GM12878 (cell line): ENCODE data around the gene CFAP90. TPM values are rescaled to one million over a fixed set of nuclear protein-coding genes. Genes with fewer than 3 reads are reported as not detected.

ENCODE experiments used
- ATAC-seq: fragments of 200-7000 bp; cut with Tn5 transposase; 3 replicates; pipeline ENCODE4 v1.9.1; 2020; ENCODE audit warnings: mild to moderate bottlenecking, moderate library complexity
- BruUV-seq: library from RNA; stranded (reverse); fragments of 400-500 nt; replicated peaks from 2 replicates; lab custom pipeline; 2021; lab: Mats Ljungman, UMichigan
- CTCF ChIA-PET: fragments of 300-600 bp; sonication (Branson Sonifier 250); formaldehyde crosslinking; extraction: SDS; loops from one replicate; lab custom pipeline; 2021; ENCODE audit warnings: inconsistent platforms; lab: Yijun Ruan, JAX
- POLR2A ChIA-PET: fragments of 350-600 bp; formaldehyde crosslinking; extraction: SDS; loops from one replicate; lab custom pipeline; 2021; ENCODE audit warnings: inconsistent platforms; lab: Charles Lee
- RAD21 ChIA-PET: fragments of 300-600 bp; sonication (Branson Sonifier 250); formaldehyde crosslinking; loops from one replicate; lab custom pipeline; 2023; ENCODE audit warnings: antibody characterized with exemption; ENCODE audit not compliant: unreplicated experiment; lab: Charles Lee
- SMC1A ChIA-PET: fragments of 300-600 bp; sonication (Branson Sonifier 250); formaldehyde crosslinking; loops from one replicate; lab custom pipeline; 2023; ENCODE audit not compliant: unreplicated experiment, uncharacterized antibody; lab: Charles Lee
- DNase-seq: peaks from one replicate; pipeline ENCODE4 v3.0.0-alpha.2; 2011; ENCODE audit warnings: low read depth, low spot score
- FAIRE-seq: peaks from 3 replicates; lab custom pipeline; 2011; peaks lifted over from hg19 to GRCh38; lab: Jason Lieb, UNC
- H2AFZ ChIP-seq: 2 replicates; pipeline ENCODE4 v1.6.0; 2011; ENCODE audit warnings: low read depth, low read length, control low read depth; ENCODE audit not compliant: control insufficient read depth
- H3K27ac ChIP-seq: 2 replicates; pipeline ENCODE4 v1.5.1; 2011; ENCODE audit warnings: control low read depth; ENCODE audit not compliant: control insufficient read depth, insufficient read depth
- H3K27me3 ChIP-seq, 2 experiments: replicated peaks in 1 of 2; 2 replicates each; pipeline versions ENCODE4 v1.6.0 to v1.6.1; 2011; ENCODE audit warnings: low read length in 1 of 2; ENCODE audit not compliant: control insufficient read depth in 2 of 2, insufficient read depth in 2 of 2
- H3K36me3 ChIP-seq, 2 experiments: 2 replicates each; pipeline ENCODE4 v1.5.1; 2011; ENCODE audit warnings: low read length in 1 of 2; ENCODE audit not compliant: control insufficient read depth in 2 of 2, insufficient read depth in 2 of 2
- H3K4me1 ChIP-seq: 2 replicates; pipeline ENCODE4 v1.6.1; 2011; ENCODE audit warnings: mild to moderate bottlenecking, low read length, moderate library complexity, mixed read lengths; ENCODE audit not compliant: control insufficient read depth, insufficient read depth
- H3K4me2 ChIP-seq: 2 replicates; pipeline ENCODE4 v1.6.0; 2011; ENCODE audit warnings: control low read depth; ENCODE audit not compliant: control insufficient read depth, insufficient read depth
- H3K4me3 ChIP-seq: fragments of 200-600 bp; sonication (generic); 2 replicates; pipeline ENCODE4 v1.5.1; 2016
- H3K79me2 ChIP-seq: 2 replicates; pipeline ENCODE4 v1.6.0; 2011; ENCODE audit warnings: low read length; ENCODE audit not compliant: control insufficient read depth, insufficient read depth
- H3K9ac ChIP-seq: 2 replicates; pipeline ENCODE4 v1.8.0; 2011; ENCODE audit warnings: low read length, control low read depth, mixed read lengths; ENCODE audit not compliant: control insufficient read depth, insufficient read depth
- H3K9me3 ChIP-seq: replicated peaks from 3 replicates; pipeline ENCODE4 v1.5.1; 2011; ENCODE audit warnings: mild to moderate bottlenecking, low read length; ENCODE audit not compliant: control insufficient read depth, insufficient read depth
- H4K20me1 ChIP-seq: 2 replicates; pipeline ENCODE4 v1.6.0; 2011; ENCODE audit not compliant: control insufficient read depth, insufficient read depth
- BCL11A ChIP-seq: IDR thresholded peaks from 2 replicates; pipeline ENCODE4 v1.6.1; 2011; ENCODE audit warnings: low read depth, low read length
- BMI1 ChIP-seq: fragments of 450-650 bp; IDR thresholded peaks from 2 replicates; pipeline ENCODE4 v1.6.1; 2016; ENCODE audit warnings: mild to moderate bottlenecking, moderate library complexity, borderline replicate concordance
- DPF2 ChIP-seq: fragments of 450-650 bp; IDR thresholded peaks from 2 replicates; pipeline ENCODE4 v1.6.1; 2017; ENCODE audit warnings: mild to moderate bottlenecking
- ESRRA ChIP-seq: IDR thresholded peaks from 2 replicates; pipeline ENCODE4 v1.6.1; 2012; ENCODE audit warnings: mild to moderate bottlenecking, low read length, improper control_type of control experiment
- ETV6 ChIP-seq, 2 experiments: fragments of 450-650 bp in 1 of 2; IDR thresholded peaks in 1 of 2; conservative IDR thresholded peaks in 1 of 2; 2 replicates each; pipeline ENCODE4 v1.6.1; 2014; ENCODE audit warnings: antibody characterized with exemption in 1 of 2, borderline replicate concordance in 1 of 2, low read depth in 1 of 2, mild to moderate bottlenecking in 1 of 2, moderate library complexity in 1 of 2
- FOXK2 ChIP-seq: fragments of 450-650 bp; IDR thresholded peaks from 2 replicates; pipeline ENCODE4 v1.6.1; 2017; ENCODE audit warnings: mild to moderate bottlenecking, moderate library complexity
- FOXM1 ChIP-seq: IDR thresholded peaks from 2 replicates; pipeline ENCODE4 v1.6.1; 2012; ENCODE audit warnings: low read depth, mild to moderate bottlenecking, inconsistent platforms, low read length, moderate library complexity
- HDAC2 ChIP-seq: fragments of 200-600 bp; sonication (generic); IDR thresholded peaks from 2 replicates; pipeline ENCODE4 v1.6.1; 2017
- JUNB ChIP-seq: IDR thresholded peaks from 2 replicates; pipeline ENCODE4 v1.6.1; 2016; ENCODE audit warnings: antibody characterized with exemption, mild to moderate bottlenecking
- MTA2 ChIP-seq: fragments of 450-650 bp; IDR thresholded peaks from 2 replicates; pipeline ENCODE4 v1.6.1; 2016; ENCODE audit warnings: low read depth, mild to moderate bottlenecking, moderate library complexity
- NFIC ChIP-seq: IDR thresholded peaks from 2 replicates; pipeline ENCODE4 v1.6.1; 2012; ENCODE audit warnings: low read depth, mild to moderate bottlenecking, inconsistent platforms, low read length, moderate library complexity
- NR2F1 ChIP-seq: fragments of 450-650 bp; conservative IDR thresholded peaks from 2 replicates; pipeline ENCODE4 v1.6.1; 2017; ENCODE audit warnings: mild to moderate bottlenecking
- POU2F2 ChIP-seq: IDR thresholded peaks from 3 replicates; pipeline ENCODE4 v1.6.1; 2011; ENCODE audit warnings: low read depth, mild to moderate bottlenecking, low read length, borderline replicate concordance
- SMAD1 ChIP-seq: fragments of 450-650 bp; IDR thresholded peaks from 2 replicates; pipeline ENCODE4 v1.6.1; 2018; ENCODE audit warnings: mild to moderate bottlenecking, low read depth; ENCODE audit not compliant: partially characterized antibody
- STAT3 ChIP-seq: IDR thresholded peaks from 2 replicates; pipeline ENCODE4 v1.6.1; 2011; ENCODE audit warnings: low read depth, low read length, improper control_type of control experiment
- ZZZ3 ChIP-seq: IDR thresholded peaks from 2 replicates; pipeline ENCODE4 v1.6.1; 2011; ENCODE audit warnings: low read depth; ENCODE audit not compliant: control insufficient read depth, insufficient read length
- WGBS: methylation state at CpG from one replicate; pipeline ENCODE4 v1.1.6; 2016; ENCODE audit warnings: low lambda C conversion rate; ENCODE audit not compliant: insufficient replicate concordance, insufficient coverage; ENCODE audit errors: missing lambda C conversion rate; 5-methylcytosine and 5-hydroxymethylcytosine counted together
- in situ Hi-C: fragments of 300-500 bp; cut with MboI; formaldehyde crosslinking; loops from 9 replicates; pipeline ENCODE4 v1.14.3; 2018; ENCODE audit warnings: mixed read lengths
- intact Hi-C: fragments of 100-400 bp; cut with micrococcal nuclease; formaldehyde crosslinking; loops from one replicate; pipeline ENCODE4 v1.14.2; 2022; ENCODE audit not compliant: unreplicated experiment
- polyA plus RNA-seq, 11 experiments: library from polyadenylated mRNA; depleted of rRNA in 4 of 11; unstranded in 6 of 11; stranded (reverse) in 5 of 11; fragments of >200 nt; fragmentation: Nextera tagmentation in 4 of 11; fragmentation: Illumina TruSeq in 1 of 11; extraction: Ambion mirVana in 4 of 11; extraction: Trizol in 1 of 11; gene quantifications; 1 replicate in 1 of 11; 2 replicates in 10 of 11; pipeline versions ENCODE4 v1.2.1 to v1.2.3, GENCODE V29; 2011 to 2016; ENCODE audit warnings: inconsistent platforms in 2 of 11, missing spikeins in 2 of 11, low read depth in 1 of 11
- total RNA-seq, 4 experiments: library from RNA; depleted of rRNA in 3 of 4; stranded (reverse); fragments of >200 nt in 3 of 4; fragmentation: Illumina TruSeq in 1 of 4; extraction: Trizol in 1 of 4; gene quantifications; 2 replicates each; pipeline versions ENCODE4 v1.2.1 to v1.2.3, GENCODE V29; 2013 to 2021
- TF ChIP-seq, protein P1 (sequence below): fragments of 450-650 bp; IDR thresholded peaks from 2 replicates; pipeline ENCODE4 v1.6.1; 2017; ENCODE audit warnings: mild to moderate bottlenecking, moderate library complexity
- TF ChIP-seq, protein P2 (sequence below): IDR thresholded peaks from 2 replicates; pipeline ENCODE4 v1.6.1; 2012; ENCODE audit warnings: mild to moderate bottlenecking, low read depth, low read length

Gene CFAP90
- total and polyA plus RNA-seq, 10 of the 15 experiments (the other 5 are each of a cell fraction or from before 2014, with no cell fraction given), result not detected

DNA sequence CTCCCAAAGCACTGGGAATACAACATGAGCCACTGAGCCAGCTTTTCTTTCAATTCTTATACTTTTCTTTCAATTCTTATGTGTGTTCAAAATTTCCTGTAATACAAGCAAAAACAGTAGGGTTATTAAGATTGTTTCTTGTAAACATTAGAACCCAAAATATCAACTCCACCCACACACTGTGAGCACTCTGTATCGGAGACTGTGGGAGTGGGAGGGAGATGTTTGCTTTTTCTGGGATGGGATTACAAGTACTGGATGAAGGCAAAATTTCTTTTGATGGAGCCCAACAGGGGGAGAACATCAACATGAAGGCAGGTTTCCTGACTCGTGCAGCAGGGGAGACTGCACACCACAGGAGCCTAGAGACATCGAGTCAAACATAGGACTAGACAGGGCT, 4.7 kb upstream of the CFAP90 start:
- H4K20me1 ChIP-seq, result no peaks in the 10 kb centered on the region
- no peak overlapping the region for H2AFZ ChIP-seq
- RAD21 ChIA-PET, result no interaction called here
- SMC1A ChIA-PET, result interaction anchor here (0.6 to 1.0 kb wide), 5 partner anchors 9 to 456 kb away, joined by 3 read pairs; no protein-coding TSS in a partner anchor
- H3K79me2 ChIP-seq, result no peaks in the 10 kb centered on the region
- 73% methylated on average over 3 of the region's 3 CpGs for WGBS
- H3K4me2 ChIP-seq, result no peak overlapping the region
- ATAC-seq, result no peak
- CTCF ChIA-PET, result interaction anchor here (1.0 to 1.8 kb wide), 3 partner anchors 11 to 42 kb away, joined by 3 to 5 read pairs (median 5); no protein-coding TSS in a partner anchor
- H3K9me3 ChIP-seq, result no peaks in the 10 kb centered on the region; the same call in 2 of the 3 replicates
- TF ChIP-seq, protein P1, sequence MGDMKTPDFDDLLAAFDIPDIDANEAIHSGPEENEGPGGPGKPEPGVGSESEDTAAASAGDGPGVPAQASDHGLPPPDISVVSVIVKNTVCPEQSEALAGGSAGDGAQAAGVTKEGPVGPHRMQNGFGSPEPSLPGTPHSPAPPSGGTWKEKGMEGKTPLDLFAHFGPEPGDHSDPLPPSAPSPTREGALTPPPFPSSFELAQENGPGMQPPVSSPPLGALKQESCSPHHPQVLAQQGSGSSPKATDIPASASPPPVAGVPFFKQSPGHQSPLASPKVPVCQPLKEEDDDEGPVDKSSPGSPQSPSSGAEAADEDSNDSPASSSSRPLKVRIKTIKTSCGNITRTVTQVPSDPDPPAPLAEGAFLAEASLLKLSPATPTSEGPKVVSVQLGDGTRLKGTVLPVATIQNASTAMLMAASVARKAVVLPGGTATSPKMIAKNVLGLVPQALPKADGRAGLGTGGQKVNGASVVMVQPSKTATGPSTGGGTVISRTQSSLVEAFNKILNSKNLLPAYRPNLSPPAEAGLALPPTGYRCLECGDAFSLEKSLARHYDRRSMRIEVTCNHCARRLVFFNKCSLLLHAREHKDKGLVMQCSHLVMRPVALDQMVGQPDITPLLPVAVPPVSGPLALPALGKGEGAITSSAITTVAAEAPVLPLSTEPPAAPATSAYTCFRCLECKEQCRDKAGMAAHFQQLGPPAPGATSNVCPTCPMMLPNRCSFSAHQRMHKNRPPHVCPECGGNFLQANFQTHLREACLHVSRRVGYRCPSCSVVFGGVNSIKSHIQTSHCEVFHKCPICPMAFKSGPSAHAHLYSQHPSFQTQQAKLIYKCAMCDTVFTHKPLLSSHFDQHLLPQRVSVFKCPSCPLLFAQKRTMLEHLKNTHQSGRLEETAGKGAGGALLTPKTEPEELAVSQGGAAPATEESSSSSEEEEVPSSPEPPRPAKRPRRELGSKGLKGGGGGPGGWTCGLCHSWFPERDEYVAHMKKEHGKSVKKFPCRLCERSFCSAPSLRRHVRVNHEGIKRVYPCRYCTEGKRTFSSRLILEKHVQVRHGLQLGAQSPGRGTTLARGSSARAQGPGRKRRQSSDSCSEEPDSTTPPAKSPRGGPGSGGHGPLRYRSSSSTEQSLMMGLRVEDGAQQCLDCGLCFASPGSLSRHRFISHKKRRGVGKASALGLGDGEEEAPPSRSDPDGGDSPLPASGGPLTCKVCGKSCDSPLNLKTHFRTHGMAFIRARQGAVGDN, result no peak
- no peak for TF ChIP-seq STAT3
- TF ChIP-seq SMAD1, result no peak
- TF ChIP-seq NFIC, result no peak
- TF ChIP-seq FOXK2, result no peak
- TF ChIP-seq BMI1, result no peak
- no peak for TF ChIP-seq JUNB
- no peak for TF ChIP-seq ZZZ3
- TF ChIP-seq, protein P2, sequence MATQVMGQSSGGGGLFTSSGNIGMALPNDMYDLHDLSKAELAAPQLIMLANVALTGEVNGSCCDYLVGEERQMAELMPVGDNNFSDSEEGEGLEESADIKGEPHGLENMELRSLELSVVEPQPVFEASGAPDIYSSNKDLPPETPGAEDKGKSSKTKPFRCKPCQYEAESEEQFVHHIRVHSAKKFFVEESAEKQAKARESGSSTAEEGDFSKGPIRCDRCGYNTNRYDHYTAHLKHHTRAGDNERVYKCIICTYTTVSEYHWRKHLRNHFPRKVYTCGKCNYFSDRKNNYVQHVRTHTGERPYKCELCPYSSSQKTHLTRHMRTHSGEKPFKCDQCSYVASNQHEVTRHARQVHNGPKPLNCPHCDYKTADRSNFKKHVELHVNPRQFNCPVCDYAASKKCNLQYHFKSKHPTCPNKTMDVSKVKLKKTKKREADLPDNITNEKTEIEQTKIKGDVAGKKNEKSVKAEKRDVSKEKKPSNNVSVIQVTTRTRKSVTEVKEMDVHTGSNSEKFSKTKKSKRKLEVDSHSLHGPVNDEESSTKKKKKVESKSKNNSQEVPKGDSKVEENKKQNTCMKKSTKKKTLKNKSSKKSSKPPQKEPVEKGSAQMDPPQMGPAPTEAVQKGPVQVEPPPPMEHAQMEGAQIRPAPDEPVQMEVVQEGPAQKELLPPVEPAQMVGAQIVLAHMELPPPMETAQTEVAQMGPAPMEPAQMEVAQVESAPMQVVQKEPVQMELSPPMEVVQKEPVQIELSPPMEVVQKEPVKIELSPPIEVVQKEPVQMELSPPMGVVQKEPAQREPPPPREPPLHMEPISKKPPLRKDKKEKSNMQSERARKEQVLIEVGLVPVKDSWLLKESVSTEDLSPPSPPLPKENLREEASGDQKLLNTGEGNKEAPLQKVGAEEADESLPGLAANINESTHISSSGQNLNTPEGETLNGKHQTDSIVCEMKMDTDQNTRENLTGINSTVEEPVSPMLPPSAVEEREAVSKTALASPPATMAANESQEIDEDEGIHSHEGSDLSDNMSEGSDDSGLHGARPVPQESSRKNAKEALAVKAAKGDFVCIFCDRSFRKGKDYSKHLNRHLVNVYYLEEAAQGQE, result no peak
- TF ChIP-seq ESRRA, result no peak
- TF ChIP-seq ETV6 (conservative IDR thresholded peaks at IDR 0.05 in 1 of 2, IDR thresholded peaks at IDR 0.05 in 1 of 2; ENCODE audit: borderline replicate concordance in 1 of 2, low read depth in 1 of 2), result no peak
- TF ChIP-seq MTA2, result no peak
- TF ChIP-seq BCL11A, result no peak
- no peak for TF ChIP-seq DPF2
- TF ChIP-seq NR2F1, result no peak
- no peak for TF ChIP-seq FOXM1
- no peak for TF ChIP-seq HDAC2
- TF ChIP-seq POU2F2, result no peak
- in situ Hi-C loops, result no loop called here
- no peak overlapping the region for H3K9ac ChIP-seq
- no peak for DNase-seq
- no peak for FAIRE-seq
- H3K4me1 ChIP-seq, result no peaks in the 10 kb centered on the region
- H3K36me3 ChIP-seq, result peaks cover 0 to 7% of the 10 kb centered on the region in 2 experiments; a peak in 3 of 4 replicates
- H3K27me3 ChIP-seq, result peaks cover 0 to 6% of the 10 kb centered on the region in 2 experiments; a peak in 1 of 4 replicates
- intact Hi-C loops, result no loop called here
- H3K27ac ChIP-seq, result no peak overlapping the region
- H3K4me3 ChIP-seq, result no peak overlapping the region
- POLR2A ChIA-PET, result no interaction called here
- BruUV-seq, result no TSS peak
